A673 (cell line): ENCODE data around the gene DROSHA.

ENCODE experiments used
- CTCF ChIP-seq: fragments of 300-800, 200-600 bp; sonication (generic); conservative IDR thresholded peaks from 2 replicates; pipeline ENCODE4 v1.5.1; 2017; ENCODE audit warnings: low read depth, mild to moderate bottlenecking, antibody characterized with exemption, low read length, moderate library complexity, mixed read lengths
- EZH2 ChIP-seq: fragments of 200-600 bp; sonication (generic); IDR thresholded peaks from 2 replicates; pipeline ENCODE4 v1.6.1; 2017; ENCODE audit warnings: borderline replicate concordance, low read depth, mild to moderate bottlenecking, mixed read lengths, antibody characterized with exemption, low read length; ENCODE audit not compliant: poor library complexity, severe bottlenecking

DNA sequence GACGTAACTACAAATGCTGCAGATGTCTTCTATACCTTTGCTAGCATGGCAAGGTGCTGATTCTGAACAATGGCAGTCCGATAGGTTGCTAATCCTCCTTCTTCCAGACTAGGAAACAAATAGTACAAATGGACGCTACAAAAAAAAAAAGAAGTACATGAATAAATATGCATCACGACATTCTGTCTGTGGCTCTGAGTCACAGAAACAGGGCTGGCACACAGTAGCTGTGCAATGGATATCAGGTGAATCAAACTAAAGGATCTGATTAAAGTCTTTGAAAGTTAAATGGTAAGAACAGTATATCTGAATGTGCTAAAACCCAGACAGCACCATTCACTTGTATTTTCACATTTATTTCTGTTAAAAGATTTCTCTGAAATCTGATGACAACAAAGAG lies 96.2 kb downstream of the DROSHA start:
- TF ChIP-seq CTCF: no peak
- TF ChIP-seq EZH2: no peak
